GM21786 (cell line): ENCODE results near the gene PEAK1.
"Not testable (repeated sequence)": the region's sequence is repeated elsewhere in the genome, so short reads cannot be mapped to it uniquely, and the experiment has no call there.

Experiments
- ATAC-seq: cut with Tn5 transposase; IDR thresholded peaks from one replicate; pipeline ENCODE4 v1.9.1; 2021; ENCODE audit not compliant: unreplicated experiment

PEAK1 gene

DNA sequence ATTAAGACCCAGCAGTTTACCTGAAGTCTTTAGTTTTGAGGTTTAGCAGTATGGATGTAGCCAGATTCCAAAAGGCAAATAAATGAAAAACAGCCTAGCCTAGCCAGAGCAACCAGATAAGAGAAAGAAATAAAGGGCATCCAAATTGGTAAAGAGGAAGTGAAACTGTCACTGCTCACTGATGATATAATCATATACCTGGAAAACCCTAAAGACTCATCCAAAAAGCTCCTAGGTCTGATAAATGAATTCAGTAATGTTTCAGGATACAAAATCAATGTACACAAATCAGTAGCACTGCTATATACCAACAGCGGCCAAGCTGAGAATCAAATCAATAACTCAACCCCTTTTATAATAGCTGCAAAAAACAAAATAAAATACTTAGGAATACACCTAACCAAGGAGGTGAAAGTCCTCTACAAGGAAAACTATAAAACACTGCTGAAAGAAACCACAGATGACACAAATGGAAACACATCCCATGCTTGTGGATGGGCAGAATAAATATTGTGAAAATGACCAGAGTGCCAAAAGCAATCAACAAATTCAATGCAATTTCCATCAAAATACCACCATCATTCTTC, 13.6 kb downstream of the PEAK1 start:
- not testable (repeated sequence) for ATAC-seq

DNA sequence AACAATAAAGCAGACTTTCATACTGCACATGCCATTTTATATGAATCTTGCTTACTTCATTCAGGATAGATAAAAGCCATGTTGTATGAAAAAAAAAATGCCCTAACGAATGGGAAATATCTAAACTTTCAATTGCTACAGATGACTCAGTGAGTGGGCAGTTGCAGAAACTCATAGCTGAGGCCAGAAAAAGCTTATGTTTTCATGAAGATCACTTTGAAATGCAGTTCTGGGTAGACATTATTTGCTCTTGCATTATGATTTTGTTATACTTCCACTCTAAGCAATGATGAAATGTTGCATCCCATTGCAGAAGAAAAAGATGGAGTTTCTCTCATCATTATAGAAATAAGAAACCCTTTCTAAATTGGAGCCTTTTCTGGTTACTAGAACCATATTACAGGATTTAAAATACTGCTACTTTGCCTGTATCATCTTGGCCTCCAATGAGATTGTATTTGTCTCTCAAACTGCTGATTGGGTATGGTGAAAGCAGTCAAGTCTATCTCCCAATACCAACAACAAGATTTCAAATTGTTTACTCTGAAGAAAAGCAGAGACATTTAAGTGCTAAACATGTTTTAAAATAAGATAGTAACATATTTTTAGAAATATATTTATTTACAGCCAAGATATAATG, 17.0 kb downstream of the PEAK1 start:
- ATAC-seq, result no peak

DNA sequence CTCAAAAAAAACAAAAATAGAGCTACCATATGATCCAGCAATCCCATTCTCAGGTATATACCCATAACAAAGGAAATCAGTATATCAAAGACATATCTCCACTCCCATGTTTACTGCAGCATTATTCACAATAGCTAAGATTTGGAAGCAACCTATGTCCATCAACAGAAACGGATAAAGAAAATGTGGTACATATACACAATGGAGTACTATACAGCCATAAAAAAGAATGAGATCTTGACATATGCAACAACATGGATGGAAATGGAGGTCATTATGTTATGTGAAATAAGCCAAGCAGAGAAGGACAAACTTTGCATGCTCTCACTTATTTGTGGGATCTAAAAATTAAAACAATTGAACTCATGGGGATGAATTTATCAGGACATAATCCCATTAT, 19.6 kb downstream of the PEAK1 start:
- no peak for ATAC-seq

GRCh38 chr15:77398927-77399326, 21.0 kb downstream of the PEAK1 start:
- no peak for ATAC-seq

DNA sequence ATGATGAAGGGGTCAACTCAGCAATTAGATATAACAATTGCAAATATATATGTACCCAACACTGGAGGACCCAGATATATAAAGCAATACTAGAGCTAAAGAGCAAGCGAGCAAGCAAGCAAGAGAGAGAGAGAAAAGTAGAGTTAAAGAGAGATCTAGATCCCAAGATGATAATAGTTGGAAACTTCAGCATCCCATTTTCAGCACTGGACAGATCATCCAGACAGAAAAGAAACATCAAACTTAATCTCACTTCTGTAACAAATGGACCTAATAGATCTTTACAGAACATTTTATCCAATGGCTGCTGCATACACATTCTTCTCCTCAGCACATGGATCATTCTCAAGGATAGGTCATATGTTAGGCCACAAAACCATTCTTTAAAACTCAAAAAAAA, 23.2 kb downstream of the PEAK1 start:
- ATAC-seq, result no peak

- no peak for ATAC-seq
Observed at GRCh38 chr15:77395013-77395774, 24.7 kb downstream of the PEAK1 start.

DNA sequence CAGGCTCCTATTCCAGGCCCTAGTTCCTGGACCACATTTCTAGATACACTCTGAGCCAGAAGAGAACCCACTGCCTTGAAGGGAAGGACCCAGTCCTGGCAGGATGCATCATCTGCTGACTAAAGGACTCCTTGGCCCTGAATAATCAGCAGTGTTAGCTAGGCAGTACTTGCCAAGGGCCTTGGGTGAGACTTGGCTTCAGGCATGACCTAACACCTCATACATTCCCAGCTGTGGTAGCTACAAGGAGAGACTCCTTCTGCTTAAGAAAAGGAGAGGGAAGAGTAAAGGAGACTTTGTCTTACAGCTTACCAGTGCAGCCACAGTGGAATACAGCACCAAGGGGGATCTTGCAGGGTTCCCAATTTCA, 26.4 kb downstream of the PEAK1 start:
- no peak for ATAC-seq

DNA sequence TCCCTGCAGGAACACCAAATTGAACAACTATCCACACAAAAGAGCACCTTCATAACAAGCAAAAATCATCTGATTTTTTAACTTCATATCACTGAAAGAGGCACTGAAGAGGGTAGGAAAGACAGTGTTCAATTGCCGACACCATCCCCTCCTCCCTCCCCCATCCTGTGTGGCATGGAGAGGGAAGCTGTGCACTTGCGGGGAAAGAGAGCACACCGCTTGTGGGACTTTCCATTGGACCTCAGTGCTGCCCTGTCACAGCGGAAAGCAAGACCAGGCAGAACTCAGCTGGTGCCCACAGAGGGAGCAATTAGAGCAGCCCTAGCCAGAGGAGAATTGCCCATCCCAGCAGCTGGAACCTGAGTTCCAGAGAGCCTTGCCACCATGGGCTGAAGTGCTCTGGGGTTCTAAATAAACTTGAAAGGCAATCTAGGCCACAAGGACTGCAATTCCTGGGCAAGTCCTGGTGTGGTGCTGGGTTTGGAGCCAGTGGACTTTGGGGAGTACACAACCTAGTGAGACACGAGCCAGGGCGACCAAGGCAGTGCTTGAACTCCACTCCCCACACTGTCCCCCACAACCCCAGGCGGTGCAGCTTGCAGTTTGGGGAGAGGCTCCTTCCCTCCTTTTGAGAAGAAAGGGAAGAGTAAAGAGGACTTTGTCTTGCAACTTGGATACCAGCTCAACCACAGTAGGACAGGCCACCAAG, 27.0 kb downstream of the PEAK1 start:
- ATAC-seq, result no peak

DNA sequence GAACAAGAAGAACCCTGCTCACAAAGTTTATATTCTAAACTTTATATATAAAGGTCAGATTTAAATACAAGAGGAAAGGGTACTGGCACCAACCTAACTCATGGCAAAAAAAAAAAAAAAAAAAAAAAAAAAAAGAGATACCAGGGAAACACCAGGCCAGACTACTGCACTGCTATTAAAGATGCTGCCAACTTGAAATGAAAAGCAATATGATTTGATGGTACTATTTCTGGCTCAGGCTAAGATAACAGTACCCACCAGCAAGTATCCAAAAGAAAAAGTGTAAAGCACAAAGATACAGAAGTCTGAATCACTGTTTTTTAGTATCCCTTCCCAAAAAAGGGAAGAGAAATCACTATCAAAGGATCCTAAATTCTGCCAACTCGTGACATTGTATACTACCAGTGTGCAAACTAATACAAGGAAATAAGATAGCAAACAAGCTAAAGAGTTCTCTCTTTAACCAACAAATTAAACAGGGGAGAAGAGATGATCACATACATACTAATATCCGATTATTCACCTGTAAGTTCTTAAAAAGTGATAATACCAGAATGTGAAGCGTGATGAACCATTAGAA, 28.4 kb downstream of the PEAK1 start:
- ATAC-seq, result no peak

GRCh38 chr15:77387365-77388105, 32.4 kb downstream of the PEAK1 start:
- ATAC-seq, result no peak

DNA sequence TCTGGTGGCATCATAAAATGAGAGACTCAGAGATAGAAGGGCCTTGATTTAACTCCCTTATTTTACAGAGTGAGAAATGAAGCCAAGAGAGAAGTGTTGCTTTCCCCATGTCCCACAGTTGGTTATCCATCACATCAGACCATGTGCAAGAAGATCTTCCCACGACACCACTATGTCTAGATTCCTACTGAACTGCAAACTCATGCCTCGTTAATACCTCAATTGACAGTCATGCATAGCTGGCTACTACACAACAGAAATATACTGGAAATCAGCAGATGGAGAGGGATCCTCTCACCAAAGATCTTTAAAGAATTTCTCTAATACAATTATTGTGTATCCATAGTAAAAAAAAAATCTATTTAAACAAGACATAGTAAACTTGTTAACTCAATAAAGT, 33.3 kb downstream of the PEAK1 start:
- no peak for ATAC-seq

DNA sequence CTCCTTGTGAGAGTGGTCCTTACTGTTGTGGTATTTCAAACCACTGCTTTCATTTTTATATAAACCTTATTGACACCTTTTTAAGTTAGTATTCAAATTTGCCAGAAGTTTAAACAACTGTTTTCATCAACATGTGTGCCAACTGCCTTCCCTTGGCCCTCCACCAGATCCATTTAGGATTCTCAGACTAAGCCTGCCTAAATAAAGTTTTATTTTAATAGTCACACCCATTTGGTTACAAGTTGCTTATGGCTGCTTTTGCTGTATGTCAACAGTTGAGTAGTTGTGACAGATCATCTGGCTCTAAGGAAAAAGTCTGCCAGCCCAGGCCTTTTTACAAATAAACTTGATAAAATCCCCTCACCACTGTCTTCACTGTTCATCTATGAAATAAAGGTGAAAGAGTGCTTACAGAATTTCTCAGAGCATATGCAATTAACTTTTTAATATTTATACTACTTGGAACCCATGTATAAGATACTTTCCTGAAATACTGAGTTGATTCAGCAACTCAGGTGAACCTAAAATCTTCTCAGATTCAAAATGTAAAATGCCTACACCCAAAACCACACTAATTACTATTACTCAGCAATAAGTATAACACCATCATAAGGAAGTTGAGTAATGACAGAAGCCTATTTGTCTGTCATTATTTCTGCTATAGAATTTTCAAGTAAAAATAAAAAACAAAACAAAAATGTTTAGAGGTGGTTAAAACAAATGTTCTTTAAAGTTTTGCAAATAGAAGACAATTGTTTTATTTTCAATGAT, 35.1 kb downstream of the PEAK1 start:
- ATAC-seq, result no peak

DNA sequence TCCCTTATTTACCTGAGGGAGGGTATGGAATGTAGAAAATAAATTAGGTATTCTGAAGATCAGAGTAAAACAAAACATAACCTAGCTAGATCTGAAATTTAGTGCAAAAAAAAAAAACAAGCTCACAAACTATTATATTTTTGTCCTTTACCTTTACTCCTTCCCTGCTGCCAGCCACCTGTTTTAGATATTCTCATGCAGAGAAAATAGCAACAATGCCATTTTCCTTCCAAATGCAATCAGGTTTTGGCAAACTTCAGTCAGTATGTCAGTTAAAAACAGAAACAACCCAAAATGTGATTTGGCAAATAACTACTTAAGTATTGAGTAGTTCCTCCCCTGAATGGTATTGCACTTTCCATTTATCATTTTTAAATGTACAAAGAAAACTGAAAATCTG, 35.8 kb downstream of the PEAK1 start:
- ATAC-seq, result no peak

DNA sequence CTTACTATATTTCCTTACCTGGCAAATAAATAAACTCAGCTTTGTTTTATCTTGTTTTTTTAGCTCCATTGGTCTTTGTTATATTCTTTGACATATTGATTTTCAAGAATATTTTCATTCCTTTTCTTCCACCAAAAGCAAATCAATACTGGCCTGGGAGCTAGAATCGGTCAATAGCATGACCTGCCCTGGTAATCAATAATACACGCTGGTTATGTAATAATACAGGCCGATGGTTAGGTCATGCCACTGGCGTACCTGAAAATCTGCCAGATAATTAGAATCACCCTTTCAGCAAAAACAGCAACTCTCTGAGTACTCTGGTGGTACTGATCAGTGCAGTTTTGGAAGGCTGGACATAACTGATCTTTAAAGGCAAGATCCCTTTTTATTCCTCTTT, 39.9 kb downstream of the PEAK1 start:
- no peak for ATAC-seq

DNA sequence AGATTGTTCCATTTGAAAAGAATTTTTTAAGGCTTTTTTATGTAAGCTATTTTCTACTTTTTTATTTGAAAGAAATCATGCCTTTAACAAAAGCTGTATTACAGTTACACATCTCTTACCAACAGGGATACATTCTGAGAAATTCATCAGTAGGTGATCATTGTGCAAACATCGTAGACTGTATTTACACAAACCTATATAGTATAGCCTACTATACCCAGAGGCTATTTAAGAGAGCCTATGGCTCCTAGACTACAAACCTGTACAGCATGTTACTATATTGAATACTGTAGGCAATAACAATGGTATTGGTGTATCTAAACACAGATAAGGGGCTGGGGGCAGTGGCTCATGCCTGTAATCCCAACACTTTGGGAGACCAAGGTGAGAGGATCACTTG, 43.1 kb downstream of the PEAK1 start:
- ATAC-seq, result no peak

DNA sequence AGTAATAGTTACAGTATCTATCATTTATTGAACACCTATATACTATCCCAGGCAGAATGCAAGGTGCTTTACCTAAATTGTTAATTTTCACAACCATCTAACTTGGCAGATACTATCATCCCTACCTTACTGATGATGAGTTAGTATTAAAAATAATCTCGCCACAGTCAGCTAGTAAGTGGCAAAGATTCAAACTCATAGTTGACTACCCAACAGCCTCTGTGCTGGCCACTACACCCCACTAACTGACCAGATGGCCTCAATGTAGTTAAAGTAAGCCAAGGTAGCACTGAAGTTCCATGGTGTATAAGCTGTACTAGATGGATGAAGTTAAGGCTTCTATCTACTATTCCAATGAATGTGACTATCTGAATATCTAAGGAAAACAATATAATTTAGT, 44.8 kb downstream of the PEAK1 start:
- no peak for ATAC-seq

DNA sequence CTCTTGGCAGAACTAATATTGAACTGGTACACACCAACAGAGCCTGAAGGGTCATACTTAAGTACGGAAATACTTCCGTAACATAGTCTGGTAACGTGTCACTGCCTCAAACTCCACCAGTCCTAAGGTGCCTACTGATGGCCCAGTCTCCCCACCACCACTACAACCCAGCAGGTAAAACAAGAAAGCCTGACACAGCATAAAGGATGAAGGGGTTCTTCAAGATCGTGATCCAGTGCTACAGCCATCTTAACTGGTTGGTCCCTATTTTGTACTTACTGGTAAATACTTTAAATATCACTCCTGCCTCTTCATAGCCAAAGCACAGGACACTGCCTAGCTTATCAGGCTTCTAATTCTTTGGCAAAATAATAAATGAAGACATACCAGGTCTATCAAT, 46.5 kb downstream of the PEAK1 start:
- ATAC-seq, result no peak

DNA sequence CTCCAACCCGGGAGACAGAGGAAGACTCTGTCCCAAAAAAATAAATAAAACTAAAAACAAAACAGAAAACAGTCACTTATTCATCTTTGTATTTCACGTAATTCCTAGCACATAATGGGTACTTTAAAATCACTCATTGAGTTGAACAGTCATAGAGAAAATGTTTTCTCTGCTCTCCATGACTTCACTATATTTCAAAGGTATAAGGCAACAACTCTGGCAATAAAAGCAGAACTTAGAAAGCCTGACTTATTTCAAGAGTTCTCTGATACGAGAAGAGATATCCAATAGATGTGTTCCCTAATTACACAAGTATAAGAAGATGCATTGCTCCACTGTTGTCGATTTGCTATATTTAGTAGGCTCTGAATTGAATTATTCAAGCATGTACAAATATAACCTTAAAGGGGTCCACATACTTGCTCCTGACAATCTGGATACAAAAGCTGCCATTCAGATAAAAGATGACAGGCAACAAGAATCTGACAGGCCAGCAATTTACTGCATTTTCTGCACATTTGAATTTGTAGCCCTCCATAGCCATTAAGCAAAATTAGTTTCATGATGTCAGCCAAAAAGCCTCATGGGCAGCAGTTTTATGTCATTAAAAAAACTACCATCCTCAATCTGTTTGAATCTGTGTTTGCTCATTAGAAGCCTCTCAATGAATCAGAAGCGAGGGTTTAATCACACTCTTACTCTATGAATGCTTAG, 47.9 kb downstream of the PEAK1 start:
- ATAC-seq, result no peak

- ATAC-seq, result no peak
Observed at GRCh38 chr15:77370580-77370979, 49.3 kb downstream of the PEAK1 start.
